Upper lobe of left lung (tissue), 4 donors: ENCODE measurements around the gene ARHGAP26.

ENCODE experiments used
- EP300 ChIP-seq, 4 donors: sonication (generic); formaldehyde crosslinking; IDR thresholded peaks; one replicate each; pipeline ENCODE4 v1.5.1; 2017; ENCODE audit warnings: antibody characterized with exemption in 4 of 4, control low read depth in 2 of 4
- POLR2AphosphoS5 ChIP-seq, 2 donors: sonication (generic); formaldehyde crosslinking; IDR thresholded peaks; one replicate each; pipeline ENCODE4 v1.5.1; 2017; ENCODE audit warnings: antibody characterized with exemption in 2 of 2
- TF ChIP-seq, protein P1 (sequence below), 6 experiments: fragments of 450-650 bp in 4 of 6; fragments of 200-600 bp in 2 of 6; sonication (generic) in 2 of 6; IDR thresholded peaks; one replicate each; pipeline ENCODE4 v1.5.1; 2016 to 2019; ENCODE audit warnings: antibody characterized with exemption in 6 of 6

DNA sequence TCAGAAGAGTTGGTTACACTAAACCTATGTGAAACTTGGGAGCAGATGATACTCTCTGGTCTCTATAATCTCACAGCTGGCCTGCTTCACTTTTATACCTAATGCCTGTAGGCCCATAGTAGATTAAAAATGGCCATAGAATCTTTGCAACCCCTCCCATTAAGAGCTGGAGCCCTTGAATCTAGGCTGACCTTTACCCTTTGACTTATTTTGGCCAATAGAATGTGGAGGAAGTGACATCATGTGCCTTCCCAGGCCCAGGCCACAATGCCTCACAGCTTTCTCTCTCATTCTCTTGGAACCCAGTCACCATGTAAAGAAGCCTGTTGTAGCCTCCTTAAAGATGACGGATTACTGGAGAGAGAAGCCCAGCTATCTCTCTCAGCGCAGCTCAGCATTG is 382.3 kb downstream of the ARHGAP26 start:
- no peak for TF ChIP-seq EP300 (IDR thresholded peaks at IDR 0.05)
- TF ChIP-seq, protein P1, sequence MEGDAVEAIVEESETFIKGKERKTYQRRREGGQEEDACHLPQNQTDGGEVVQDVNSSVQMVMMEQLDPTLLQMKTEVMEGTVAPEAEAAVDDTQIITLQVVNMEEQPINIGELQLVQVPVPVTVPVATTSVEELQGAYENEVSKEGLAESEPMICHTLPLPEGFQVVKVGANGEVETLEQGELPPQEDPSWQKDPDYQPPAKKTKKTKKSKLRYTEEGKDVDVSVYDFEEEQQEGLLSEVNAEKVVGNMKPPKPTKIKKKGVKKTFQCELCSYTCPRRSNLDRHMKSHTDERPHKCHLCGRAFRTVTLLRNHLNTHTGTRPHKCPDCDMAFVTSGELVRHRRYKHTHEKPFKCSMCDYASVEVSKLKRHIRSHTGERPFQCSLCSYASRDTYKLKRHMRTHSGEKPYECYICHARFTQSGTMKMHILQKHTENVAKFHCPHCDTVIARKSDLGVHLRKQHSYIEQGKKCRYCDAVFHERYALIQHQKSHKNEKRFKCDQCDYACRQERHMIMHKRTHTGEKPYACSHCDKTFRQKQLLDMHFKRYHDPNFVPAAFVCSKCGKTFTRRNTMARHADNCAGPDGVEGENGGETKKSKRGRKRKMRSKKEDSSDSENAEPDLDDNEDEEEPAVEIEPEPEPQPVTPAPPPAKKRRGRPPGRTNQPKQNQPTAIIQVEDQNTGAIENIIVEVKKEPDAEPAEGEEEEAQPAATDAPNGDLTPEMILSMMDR (IDR thresholded peaks at IDR 0.05) = no peak
- no peak for TF ChIP-seq POLR2AphosphoS5 (IDR thresholded peaks at IDR 0.05)
